Prostate gland (tissue), 2 donors: ENCODE data around the gene RASSF4. TPM values are rescaled to one million over a fixed set of nuclear protein-coding genes. Genes with fewer than 3 reads are reported as not detected.

Source experiments
- DNase-seq: peaks from one replicate; pipeline ENCODE4 v3.0.0-alpha.2; 2019; ENCODE audit warnings: low spot score
- H3K27ac ChIP-seq, 2 donors: fragments of 200-600 bp; sonication (generic); 2 replicates each; pipeline ENCODE4 v1.5.1; 2017 to 2019
- H3K27me3 ChIP-seq: fragments of 200-600 bp; sonication (generic); replicated peaks from 2 replicates; pipeline ENCODE4 v1.5.1; 2019; ENCODE audit not compliant: insufficient read depth
- H3K36me3 ChIP-seq, 2 donors: fragments of 200-600 bp; sonication (generic); 1 replicate in 1 of 2; 2 replicates in 1 of 2; pipeline versions ENCODE4 v1.5.1 to v1.8.1; 2017 to 2019
- H3K4me1 ChIP-seq: fragments of 200-600 bp; sonication (generic); replicated peaks from 2 replicates; pipeline ENCODE4 v1.5.1; 2019
- H3K4me3 ChIP-seq, 2 donors: fragments of 200-600 bp; sonication (generic); 2 replicates each; pipeline ENCODE4 v1.5.1; 2017 to 2019
- H3K9me3 ChIP-seq: fragments of 200-600 bp; sonication (generic); 2 replicates; pipeline ENCODE4 v1.5.1; 2017
- POLR2A ChIP-seq: fragments of 450-650 bp; IDR thresholded peaks from one replicate; pipeline ENCODE4 v1.6.1; 2016; ENCODE audit warnings: antibody characterized with exemption, mild to moderate bottlenecking
- POLR2AphosphoS5 ChIP-seq: sonication (generic); formaldehyde crosslinking; IDR thresholded peaks from one replicate; pipeline ENCODE4 v1.6.1; 2017; ENCODE audit warnings: antibody characterized with exemption
- WGBS: methylation state at CpG from one replicate; pipeline ENCODE4 v1.1.5; 2018; 5-methylcytosine and 5-hydroxymethylcytosine counted together
- intact Hi-C: fragments of 100-400 bp; cut with DNase I; formaldehyde crosslinking; loops from one replicate; pipeline ENCODE4 v1.14.2; 2022
- total RNA-seq, 2 donors: library from RNA; depleted of rRNA; stranded (reverse); fragments of >200 nt; gene quantifications; one replicate each; pipeline ENCODE4 v1.1.0, GENCODE V29; 2016
- TF ChIP-seq, protein P1 (sequence below), 4 experiments: fragments of 200-600 bp in 2 of 4; fragments of 450-650 bp in 2 of 4; sonication (generic) in 2 of 4; IDR thresholded peaks; 1 replicate in 3 of 4; 2 replicates in 1 of 4; pipeline ENCODE4 v1.5.1; 2016 to 2019; ENCODE audit warnings: antibody characterized with exemption in 4 of 4, mild to moderate bottlenecking in 2 of 4, moderate library complexity in 2 of 4

RASSF4 gene
- total RNA-seq, 2 donors from 2014 or later, result 6.1 to 31.0 TPM

DNA sequence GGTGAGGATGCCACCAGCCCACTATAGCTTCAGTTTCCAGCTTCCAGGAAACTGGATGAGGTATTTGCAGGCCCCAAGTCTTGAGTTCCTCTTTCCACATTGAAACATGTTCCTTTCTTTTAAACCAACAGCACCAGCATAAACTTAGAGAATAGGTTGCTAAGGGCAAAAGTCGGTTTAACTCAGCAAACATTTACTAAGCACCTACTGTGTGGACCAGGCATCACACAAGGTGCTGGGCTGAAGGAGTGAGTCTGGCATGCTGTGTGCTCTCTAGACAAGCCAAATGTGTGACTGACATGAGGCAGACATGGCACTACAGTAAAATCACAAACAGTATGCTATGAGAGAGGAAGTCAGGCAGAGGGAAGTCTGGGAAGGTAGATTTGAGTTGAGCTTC is 11.0 kb upstream of the RASSF4 start:
- H3K4me3 ChIP-seq, result no peak overlapping the region
- H3K36me3 ChIP-seq, result no peaks in the 10 kb centered on the region
- no peak for TF ChIP-seq POLR2AphosphoS5
- TF ChIP-seq, protein P1, sequence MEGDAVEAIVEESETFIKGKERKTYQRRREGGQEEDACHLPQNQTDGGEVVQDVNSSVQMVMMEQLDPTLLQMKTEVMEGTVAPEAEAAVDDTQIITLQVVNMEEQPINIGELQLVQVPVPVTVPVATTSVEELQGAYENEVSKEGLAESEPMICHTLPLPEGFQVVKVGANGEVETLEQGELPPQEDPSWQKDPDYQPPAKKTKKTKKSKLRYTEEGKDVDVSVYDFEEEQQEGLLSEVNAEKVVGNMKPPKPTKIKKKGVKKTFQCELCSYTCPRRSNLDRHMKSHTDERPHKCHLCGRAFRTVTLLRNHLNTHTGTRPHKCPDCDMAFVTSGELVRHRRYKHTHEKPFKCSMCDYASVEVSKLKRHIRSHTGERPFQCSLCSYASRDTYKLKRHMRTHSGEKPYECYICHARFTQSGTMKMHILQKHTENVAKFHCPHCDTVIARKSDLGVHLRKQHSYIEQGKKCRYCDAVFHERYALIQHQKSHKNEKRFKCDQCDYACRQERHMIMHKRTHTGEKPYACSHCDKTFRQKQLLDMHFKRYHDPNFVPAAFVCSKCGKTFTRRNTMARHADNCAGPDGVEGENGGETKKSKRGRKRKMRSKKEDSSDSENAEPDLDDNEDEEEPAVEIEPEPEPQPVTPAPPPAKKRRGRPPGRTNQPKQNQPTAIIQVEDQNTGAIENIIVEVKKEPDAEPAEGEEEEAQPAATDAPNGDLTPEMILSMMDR (IDR thresholded peaks at IDR 0.05), result no peak
- TF ChIP-seq POLR2A, result no peak
- 89% methylated on average over 1 of the region's 1 CpG for WGBS
- H3K27ac ChIP-seq, result no peak overlapping the region
- H3K27me3 ChIP-seq, result no peaks in the 10 kb centered on the region
- DNase-seq, result no peak
- no peaks in the 10 kb centered on the region for H3K9me3 ChIP-seq
- H3K4me1 ChIP-seq, result no peaks in the 10 kb centered on the region
- intact Hi-C loops, result no loop called here

DNA sequence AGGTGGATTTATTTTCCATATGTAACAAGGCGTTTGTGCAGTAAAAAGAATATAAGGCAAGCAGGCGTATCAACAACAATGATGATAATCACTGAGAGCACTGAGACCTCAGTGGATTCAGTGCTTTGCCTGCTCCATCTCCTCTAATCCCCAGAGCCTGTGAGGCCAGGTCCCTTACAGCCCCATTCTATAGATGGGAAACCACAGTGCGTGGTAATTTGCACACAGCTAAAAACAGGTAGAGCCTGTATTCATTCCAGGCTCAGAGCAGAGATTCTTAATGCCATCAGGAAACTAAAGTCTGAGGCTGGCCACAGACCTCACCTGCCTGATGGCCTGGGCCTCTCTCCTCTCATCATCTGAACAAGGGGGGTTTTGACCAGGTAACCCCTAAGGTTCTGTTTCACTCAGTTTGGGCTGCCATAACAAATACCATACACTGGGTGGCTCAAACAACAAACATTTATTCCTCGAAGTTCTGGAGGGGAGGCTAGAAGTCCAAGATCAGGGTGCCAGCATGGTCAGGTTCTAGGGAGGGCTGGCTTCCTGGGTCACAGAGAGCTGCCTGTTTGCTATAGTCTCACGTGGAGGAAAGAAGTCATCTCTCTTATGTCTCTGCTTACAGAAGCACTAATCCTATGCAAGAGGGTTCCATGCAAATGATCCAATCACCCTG is 10.3 kb upstream of the RASSF4 start:
- no peaks in the 10 kb centered on the region for H3K36me3 ChIP-seq
- DNase-seq, result no peak
- no peak overlapping the region for H3K4me3 ChIP-seq
- intact Hi-C loops, result no loop called here
- no peaks in the 10 kb centered on the region for H3K4me1 ChIP-seq
- no peaks in the 10 kb centered on the region for H3K9me3 ChIP-seq
- no peak overlapping the region for H3K27ac ChIP-seq
- no peak for TF ChIP-seq POLR2AphosphoS5
- TF ChIP-seq, protein P1 (IDR thresholded peaks at IDR 0.05), result no peak
- TF ChIP-seq POLR2A, result no peak
- WGBS, result 80% methylated on average over 5 of the region's 5 CpGs
- H3K27me3 ChIP-seq, result no peaks in the 10 kb centered on the region

GRCh38 chr10:44949915-44950314 is 9.7 kb upstream of the RASSF4 start:
- WGBS, result 73% methylated on average over 3 of the region's 3 CpGs
- Histone ChIP-seq H3K9me3 (no peaks in the 10 kb centered on the region), H3K4me3 (no peak overlapping the region), H3K4me1 (no peaks in the 10 kb centered on the region), H3K36me3 (no peaks in the 10 kb centered on the region), H3K27ac (no peak overlapping the region), H3K27me3 (no peaks in the 10 kb centered on the region)
- intact Hi-C loops, result loop anchor here (10.0 kb wide), 1 partner anchor 565 kb away; the partner anchor contains the start of gene CXCL12
- no peak for TF ChIP-seq POLR2AphosphoS5
- TF ChIP-seq POLR2A, result no peak
- TF ChIP-seq, protein P1 (IDR thresholded peaks at IDR 0.05), result no peak
- no peak for DNase-seq

GRCh38 chr10:44950326-44951225 is 9.0 kb upstream of the RASSF4 start:
- no peak overlapping the region for H3K27ac ChIP-seq
- WGBS, result 91% methylated on average over 10 of the region's 10 CpGs

More at GRCh38 chr10:44950326-44951225, 9.0 kb upstream of the RASSF4 start:
- Histone ChIP-seq H3K9me3 (no peaks in the 10 kb centered on the region), H3K4me3 (no peak overlapping the region), H3K27me3 (no peaks in the 10 kb centered on the region), H3K36me3 (no peaks in the 10 kb centered on the region), H3K4me1 (no peaks in the 10 kb centered on the region)
- intact Hi-C loops, result loop anchor here (10.0 kb wide), 1 partner anchor 566 kb away; the partner anchor contains the start of gene CXCL12
- no peak for TF ChIP-seq POLR2A
- TF ChIP-seq, protein P1 (IDR thresholded peaks at IDR 0.05), result no peak
- TF ChIP-seq POLR2AphosphoS5, result no peak
- DNase-seq, result no peak
